SH-SY5Y (cell line): Measurements from ENCODE around the gene NUP133.
A peak's percentile ranks its signal among the peaks of the same experiment; 100 is the strongest.

ENCODE experiments used
- GATA2 ChIP-seq: IDR thresholded peaks from 2 replicates; pipeline ENCODE4 v1.6.1; 2011; ENCODE audit warnings: mild to moderate bottlenecking, low read depth, low read length
- GATA3 ChIP-seq: IDR thresholded peaks from 2 replicates; pipeline ENCODE4 v1.6.1; 2011; ENCODE audit warnings: low read depth, mild to moderate bottlenecking, low read length, moderate library complexity

DNA sequence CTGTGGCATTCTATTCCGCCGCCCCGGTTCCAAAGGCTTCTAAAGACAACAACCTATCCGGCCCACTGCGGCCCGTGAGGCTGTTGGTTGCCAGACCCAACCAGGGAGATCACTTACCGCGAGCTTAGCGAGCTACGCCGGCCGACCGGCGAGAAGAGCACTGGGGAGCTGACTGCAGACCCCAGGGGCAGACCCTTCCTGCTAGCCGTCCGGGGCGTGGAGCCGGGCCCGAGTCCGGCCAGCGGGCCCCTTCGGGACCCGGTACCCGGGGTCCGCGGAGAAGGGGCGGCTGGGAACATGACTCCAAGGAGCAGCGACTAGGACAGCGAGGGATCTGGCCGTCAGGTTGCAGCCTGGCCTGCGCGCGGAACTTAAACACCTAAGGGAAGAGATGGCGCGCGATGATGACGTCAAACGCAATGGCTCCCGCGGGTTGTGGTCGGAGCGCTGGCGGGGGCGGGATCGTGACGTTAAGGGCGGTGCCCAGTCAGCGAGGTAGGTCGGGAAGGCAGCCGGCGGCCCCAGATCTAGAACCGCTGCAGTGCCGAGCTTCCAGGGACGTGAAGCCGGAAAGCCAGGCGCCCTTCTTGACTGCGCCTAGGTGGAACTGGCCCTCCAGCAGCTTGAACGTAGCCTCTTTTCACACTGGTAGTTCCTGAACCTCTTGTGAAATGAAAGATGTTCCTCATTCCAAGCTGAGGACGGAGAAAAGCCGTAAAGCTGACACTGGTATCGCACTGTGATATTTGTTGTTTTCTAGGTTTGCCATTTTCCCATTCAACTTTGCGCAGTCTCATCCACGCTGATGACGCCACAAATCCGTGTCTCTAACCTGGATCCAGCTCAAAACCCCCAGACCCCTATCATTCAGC is at the start of gene NUP133:
- TF ChIP-seq GATA2 (peak; percentile 48; the same call in 1 of the 2 replicates), GATA3 (no peak)
